HG03060 (cell line): Measurements from ENCODE around the gene ZNF428.
"Not testable (repeated sequence)": the region's sequence is repeated elsewhere in the genome, so short reads cannot be mapped to it uniquely, and the experiment has no call there.

Source experiments
- ATAC-seq: cut with Tn5 transposase; IDR thresholded peaks from one replicate; pipeline ENCODE4 v1.9.1; 2021; ENCODE audit warnings: low read depth, moderate number of reproducible peaks; ENCODE audit not compliant: unreplicated experiment

The ZNF428 gene

GRCh38 chr19:43640424-43640757, 21.0 kb upstream of the ZNF428 start:
- ATAC-seq: no peak

GRCh38 chr19:43639519-43640423, 20.3 kb upstream of the ZNF428 start, which contains the start of gene CADM4:
Gene CADM4 (minus strand): TSS chr19:43639850. CDS start chr19:43639790, 60 bp downstream.
- ATAC-seq: no peak

- ATAC-seq: no peak
Observed at GRCh38 chr19:43638995-43639518, 19.6 kb upstream of the ZNF428 start.

- no peak for ATAC-seq
Observed at GRCh38 chr19:43638214-43638994, 19.0 kb upstream of the ZNF428 start.

- no peak for ATAC-seq
Observed at GRCh38 chr19:43636121-43636683, 16.8 kb upstream of the ZNF428 start.

- ATAC-seq: not testable (repeated sequence)
Observed at GRCh38 chr19:43635561-43635940, 16.1 kb upstream of the ZNF428 start.

- no peak for ATAC-seq
Observed at GRCh38 chr19:43634872-43635560, 15.6 kb upstream of the ZNF428 start.

GRCh38 chr19:43634506-43634871, 15.1 kb upstream of the ZNF428 start:
- ATAC-seq: no peak

GRCh38 chr19:43634068-43634467, 14.6 kb upstream of the ZNF428 start:
- ATAC-seq: no peak

- ATAC-seq: no peak
Observed at GRCh38 chr19:43633520-43633919, 14.1 kb upstream of the ZNF428 start.

GRCh38 chr19:43631491-43631890, 12.1 kb upstream of the ZNF428 start:
- no peak for ATAC-seq

- ATAC-seq: no peak
Observed at GRCh38 chr19:43628646-43629326, 9.4 kb upstream of the ZNF428 start.

GRCh38 chr19:43626838-43627237, 7.4 kb upstream of the ZNF428 start:
- no peak for ATAC-seq

GRCh38 chr19:43625918-43626579, 6.6 kb upstream of the ZNF428 start:
- no peak for ATAC-seq

GRCh38 chr19:43624933-43625332, 5.5 kb upstream of the ZNF428 start:
- no peak for ATAC-seq

GRCh38 chr19:43623889-43624670, 4.7 kb upstream of the ZNF428 start:
- no peak for ATAC-seq

GRCh38 chr19:43622956-43623355, 3.5 kb upstream of the ZNF428 start:
- no peak for ATAC-seq

- no peak for ATAC-seq
Observed at GRCh38 chr19:43622070-43622469, 2.6 kb upstream of the ZNF428 start.
